ENCODE results near the gene GPD2.

GRCh38 chr2:156517419-156517818 lies 81.2 kb downstream of the GPD2 start:
- TF ChIP-seq CTCF (IDR thresholded peaks at IDR 0.05) (no peak), POLR2A (IDR thresholded peaks at IDR 0.05) (no peak)
